Natural killer cell treated with Interleukin-12 subunit alpha and Interleukin-12 subunit beta and Interleukin-15 and Interleukin-18, amount 100 ng/mL, for 72 hours (primary cell): ENCODE results near the gene PCGF1. TPM values are rescaled to one million over a fixed set of nuclear protein-coding genes. Genes with fewer than 3 reads are reported as not detected.
A peak's percentile ranks its signal among the peaks of the same experiment; 100 is the strongest.

ENCODE experiments used
- ATAC-seq, 2 donors: fragments of 150-1000 bp; cut with Tn5 transposase in 1 of 2; sonication (Bioruptor Pico), chemical (Tn5 transposase) in 1 of 2; 2 replicates each; pipeline ENCODE4 v1.10.0; 2021
- DNase-seq: peaks from one replicate; pipeline ENCODE4 v3.0.0; 2022; ENCODE audit warnings: low spot score
- H3K27ac Mint-ChIP-seq, 2 donors: 1 replicate in 1 of 2; 2 replicates in 1 of 2; pipeline ENCODE4 v1.8.0; 2022; ENCODE audit warnings: mixed read lengths in 2 of 2, mild to moderate bottlenecking in 1 of 2, moderate library complexity in 1 of 2
- H3K27me3 Mint-ChIP-seq, 2 donors: 1 replicate in 1 of 2; 2 replicates in 1 of 2; pipeline ENCODE4 v1.8.0; 2022; ENCODE audit warnings: mixed read lengths in 2 of 2
- H3K36me3 Mint-ChIP-seq: one replicate; pipeline ENCODE4 v1.8.0; 2022; ENCODE audit warnings: mixed read lengths
- H3K4me1 Mint-ChIP-seq, 2 donors: 1 replicate in 1 of 2; 2 replicates in 1 of 2; pipeline ENCODE4 v1.8.0; 2022; ENCODE audit warnings: low read depth in 2 of 2, mixed read lengths in 2 of 2, mild to moderate bottlenecking in 1 of 2
- H3K4me3 Mint-ChIP-seq: one replicate; pipeline ENCODE4 v1.8.0; 2022; ENCODE audit warnings: mixed read lengths
- H3K9me3 Mint-ChIP-seq: 2 replicates; pipeline ENCODE4 v1.8.0; 2022; ENCODE audit warnings: mixed read lengths
- total RNA-seq, 2 donors: library from RNA; stranded (reverse); gene quantifications; one replicate each; pipeline ENCODE4 v1.2.3, GENCODE V29; 2022

The PCGF1 gene
- total RNA-seq, 2 donors from 2014 or later, result 31.3 to 41.3 TPM

- H3K27ac Mint-ChIP-seq, result peak overlapping the region; percentile 64 to 93
- ATAC-seq (no peak), DNase-seq (peak; percentile 48)
- H3K27me3 Mint-ChIP-seq, result no peaks in the 10 kb centered on the region
- peaks cover 12% of the 10 kb centered on the region for H3K36me3 Mint-ChIP-seq
- H3K9me3 Mint-ChIP-seq, result no peaks in the 10 kb centered on the region
- H3K4me3 Mint-ChIP-seq, result peak overlapping the region; percentile 79
- peaks cover 62 to 63% of the 10 kb centered on the region in 2 donors for H3K4me1 Mint-ChIP-seq
Observed at GRCh38 chr2:74503506-74504475, 3.7 kb downstream of the PCGF1 start.

- H3K36me3 Mint-ChIP-seq, result peaks cover 12% of the 10 kb centered on the region
- H3K27me3 Mint-ChIP-seq, result no peaks in the 10 kb centered on the region
- DNase-seq (peak; percentile 88), ATAC-seq (peak; percentile 70 to 74)
- H3K4me3 Mint-ChIP-seq, result peak overlapping the region; percentile 79
- no peaks in the 10 kb centered on the region for H3K9me3 Mint-ChIP-seq
- peak overlapping the region; percentile 64 to 93 for H3K27ac Mint-ChIP-seq
- H3K4me1 Mint-ChIP-seq, result peaks cover 61 to 63% of the 10 kb centered on the region in 2 donors
Observed at GRCh38 chr2:74502720-74503505, 4.6 kb downstream of the PCGF1 start.

GRCh38 chr2:74502147-74502719 lies 5.3 kb downstream of the PCGF1 start:
- H3K4me3 Mint-ChIP-seq, result peak overlapping the region; percentile 79
- peaks cover 12% of the 10 kb centered on the region for H3K36me3 Mint-ChIP-seq
- no peaks in the 10 kb centered on the region for H3K9me3 Mint-ChIP-seq
- H3K4me1 Mint-ChIP-seq, result peaks cover 56 to 59% of the 10 kb centered on the region in 2 donors
- H3K27ac Mint-ChIP-seq, result peak overlapping the region; percentile 64 to 93
- no peaks in the 10 kb centered on the region for H3K27me3 Mint-ChIP-seq
- peak; percentile 34 for DNase-seq
- ATAC-seq, result no peak

GRCh38 chr2:74501335-74502071 lies 6.0 kb downstream of the PCGF1 start:
- Mint-ChIP-seq H3K27me3 (no peaks in the 10 kb centered on the region), H3K36me3 (peaks cover 9% of the 10 kb centered on the region), H3K4me1 (peaks cover 49 to 51% of the 10 kb centered on the region in 2 donors), H3K27ac (peak overlapping the region in 1 of 2 donors; percentile 93), H3K4me3 (peak overlapping the region; percentile 79), H3K9me3 (no peaks in the 10 kb centered on the region)
- no peak for ATAC-seq
- DNase-seq, result peak; percentile 29

- Mint-ChIP-seq H3K27me3 (no peaks in the 10 kb centered on the region), H3K4me1 (peaks cover 42 to 47% of the 10 kb centered on the region in 2 donors), H3K4me3 (peak overlapping the region; percentile 17), H3K27ac (no peak overlapping the region), H3K36me3 (peaks cover 8% of the 10 kb centered on the region), H3K9me3 (no peaks in the 10 kb centered on the region)
- ATAC-seq, result no peak
- peak; percentile 40 for DNase-seq
Observed at GRCh38 chr2:74500578-74500946, 6.9 kb downstream of the PCGF1 start.

- peak overlapping the region; percentile 17 for H3K4me3 Mint-ChIP-seq
- ATAC-seq, result no peak
- H3K4me1 Mint-ChIP-seq, result peaks cover 38 to 44% of the 10 kb centered on the region in 2 donors
- H3K36me3 Mint-ChIP-seq, result peaks cover 7% of the 10 kb centered on the region
- no peaks in the 10 kb centered on the region for H3K27me3 Mint-ChIP-seq
- DNase-seq, result peak; percentile 58
- no peak overlapping the region for H3K27ac Mint-ChIP-seq
- no peaks in the 10 kb centered on the region for H3K9me3 Mint-ChIP-seq
Observed at GRCh38 chr2:74499940-74500577, 7.4 kb downstream of the PCGF1 start.

- H3K4me3 Mint-ChIP-seq, result peak within 1 kb of the TSS; percentile 90
- ATAC-seq, result no peak
- H3K4me1 Mint-ChIP-seq, result peaks cover 31 to 37% of the 10 kb centered on the region in 2 donors
- H3K27ac Mint-ChIP-seq, result peak within 1 kb of the TSS; percentile 83 to 85
- no peaks in the 10 kb centered on the region for H3K9me3 Mint-ChIP-seq
- no peaks in the 10 kb centered on the region for H3K27me3 Mint-ChIP-seq
- peak; percentile 55 for DNase-seq
- peaks cover under 1% of the 10 kb centered on the region for H3K36me3 Mint-ChIP-seq
Observed at GRCh38 chr2:74499267-74499939, 8.1 kb downstream of the PCGF1 start, which contains the start of gene LBX2. Gene LBX2, minus strand, starts transcription at chr2:74499603. Its CDS starts 66 bp downstream, at chr2:74499537.

GRCh38 chr2:74498500-74499266 lies 8.8 kb downstream of the PCGF1 start:
- Mint-ChIP-seq H3K36me3 (peaks cover 5% of the 10 kb centered on the region), H3K4me3 (peak overlapping the region; percentile 90), H3K4me1 (peaks cover 24 to 32% of the 10 kb centered on the region in 2 donors), H3K9me3 (no peaks in the 10 kb centered on the region), H3K27ac (peak overlapping the region; percentile 83 to 85), H3K27me3 (no peaks in the 10 kb centered on the region)
- peak; percentile 76 for ATAC-seq
- peak; percentile 61 for DNase-seq

- Mint-ChIP-seq H3K4me1 (peaks cover 24 to 32% of the 10 kb centered on the region in 2 donors), H3K27ac (peak overlapping the region; percentile 83 to 85), H3K9me3 (no peaks in the 10 kb centered on the region), H3K36me3 (peaks cover 7% of the 10 kb centered on the region), H3K27me3 (no peaks in the 10 kb centered on the region), H3K4me3 (peak overlapping the region; percentile 90)
- DNase-seq, result peak; percentile 65
- peak; percentile 66 to 68 for ATAC-seq
Observed at GRCh38 chr2:74497777-74498499, 9.6 kb downstream of the PCGF1 start.

GRCh38 chr2:74496997-74497776 lies 10.3 kb downstream of the PCGF1 start:
- peaks cover 23 to 28% of the 10 kb centered on the region in 2 donors for H3K4me1 Mint-ChIP-seq
- DNase-seq (peak; percentile 42), ATAC-seq (no peak)
- peak overlapping the region; percentile 83 to 85 for H3K27ac Mint-ChIP-seq
- H3K27me3 Mint-ChIP-seq, result no peaks in the 10 kb centered on the region
- peak overlapping the region; percentile 90 for H3K4me3 Mint-ChIP-seq
- H3K36me3 Mint-ChIP-seq, result peaks cover 7% of the 10 kb centered on the region
- H3K9me3 Mint-ChIP-seq, result no peaks in the 10 kb centered on the region
